Gastrocnemius medialis (tissue), 4 donors: Measurements from ENCODE around the gene HPCAL4. TPM values are rescaled to one million over a fixed set of nuclear protein-coding genes. Genes with fewer than 3 reads are reported as not detected.

Experiments used
- ATAC-seq, 2 donors: fragments of 150-250 bp; one replicate each; pipeline ENCODE4 v1.9.1; 2016
- DNase-seq, 2 donors: peaks; one replicate each; pipeline ENCODE4 v3.0.0-alpha.2; 2019
- H3K27ac ChIP-seq, 4 donors: fragments of 200-600 bp; sonication (generic); 1 replicate in 1 of 4; 2 replicates in 3 of 4; pipeline ENCODE4 v1.5.1; 2016 to 2018; ENCODE audit warnings: mild to moderate bottlenecking in 2 of 4, moderate library complexity in 1 of 4
- H3K27me3 ChIP-seq, 3 donors: fragments of 200-600 bp; sonication (generic) in 2 of 3; 1 replicate in 1 of 3; 2 replicates in 2 of 3; pipeline versions ENCODE4 v1.5.1 to v1.6.0; 2016 to 2019; ENCODE audit warnings: mild to moderate bottlenecking in 1 of 3, moderate library complexity in 1 of 3
- H3K36me3 ChIP-seq, 2 donors: fragments of 200-600 bp; sonication (generic) in 1 of 2; one replicate each; pipeline ENCODE4 v1.5.1; 2017 to 2018
- H3K4me1 ChIP-seq, 2 donors: fragments of 200-600 bp; sonication (generic) in 1 of 2; one replicate each; pipeline ENCODE4 v1.5.1; 2016 to 2017; ENCODE audit warnings: mild to moderate bottlenecking in 2 of 2
- H3K4me3 ChIP-seq, 4 donors: fragments of 200-600 bp; sonication (generic) in 3 of 4; 1 replicate in 1 of 4; 2 replicates in 3 of 4; pipeline ENCODE4 v1.5.1; 2016 to 2019; ENCODE audit warnings: mild to moderate bottlenecking in 2 of 4
- H3K9me3 ChIP-seq, 3 donors: fragments of 200-600 bp; sonication (generic) in 2 of 3; 1 replicate in 1 of 3; 2 replicates in 2 of 3; pipeline ENCODE4 v1.5.1; 2016 to 2019
- POLR2A ChIP-seq, 2 donors: fragments of 450-650 bp; IDR thresholded peaks; one replicate each; pipeline ENCODE4 v1.6.1; 2017; ENCODE audit warnings: antibody characterized with exemption in 2 of 2, mild to moderate bottlenecking in 2 of 2, moderate library complexity in 2 of 2
- in situ Hi-C, 4 donors: fragments of 200-750 bp; cut with MboI; loops; one replicate each; pipeline versions ENCODE4 v1.15.0 to v1.8.0; 2017; ENCODE audit warnings: low sequenced_read_pairs in 4 of 4
- intact Hi-C: fragments of 100-400 bp; cut with DNase I; formaldehyde crosslinking; loops from one replicate; pipeline ENCODE4 v1.15.1; 2023; ENCODE audit warnings: low total_unique reads
- total RNA-seq, 4 donors: library from RNA; depleted of rRNA; stranded (reverse); fragments of >200 nt; gene quantifications; one replicate each; pipeline versions ENCODE4 v1.1.0 to v1.2.3, GENCODE V29; 2016
- TF ChIP-seq, protein P1 (sequence below), 5 experiments: fragments of 450-650 bp in 3 of 5; fragments of 200-600 bp in 2 of 5; sonication (generic) in 2 of 5; IDR thresholded peaks in 4 of 5; conservative IDR thresholded peaks in 1 of 5; 1 replicate in 4 of 5; 2 replicates in 1 of 5; pipeline ENCODE4 v1.5.1; 2016 to 2019; ENCODE audit warnings: antibody characterized with exemption in 5 of 5, mild to moderate bottlenecking in 3 of 5, moderate library complexity in 3 of 5

Gene HPCAL4
- total RNA-seq, 4 donors from 2014 or later: 0.92 to 9.0 (median 3.2) TPM

DNA sequence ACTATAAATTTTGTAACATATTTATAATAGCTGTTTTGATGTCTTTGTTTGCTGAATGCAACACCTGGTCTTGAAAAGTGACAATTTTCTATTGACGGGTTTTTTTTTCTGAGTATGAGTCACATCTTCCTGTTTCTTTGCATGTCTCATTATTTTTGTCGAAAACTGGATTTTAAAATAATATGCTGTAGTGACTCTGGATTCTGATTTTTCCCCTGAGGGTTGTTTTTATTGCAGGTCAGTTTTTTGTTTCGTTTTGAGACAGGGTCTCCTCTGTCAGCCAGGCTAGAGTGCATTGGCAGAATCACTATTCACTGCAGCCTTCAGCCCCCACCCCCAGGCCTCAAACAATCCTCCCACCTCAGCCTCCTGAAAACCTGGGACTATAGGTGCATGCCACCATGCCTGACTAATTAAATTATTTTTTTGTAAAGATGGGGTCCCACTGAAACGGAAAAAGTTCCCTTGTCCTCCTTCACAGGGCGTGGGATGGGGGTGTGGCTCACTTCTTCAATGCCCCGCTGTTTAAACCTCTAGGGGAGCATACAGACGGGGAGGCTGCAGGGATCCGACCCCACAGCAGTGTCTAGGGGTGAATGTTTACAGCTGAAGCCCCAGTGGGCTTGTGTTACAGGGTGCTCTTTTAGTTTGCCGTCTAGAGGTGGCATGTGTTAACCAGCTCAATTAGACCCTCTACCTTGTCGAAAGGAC, 36.1 kb upstream of the HPCAL4 start:
- intact Hi-C loops: no loop called here
- Histone ChIP-seq H3K4me1 (no peaks in the 10 kb centered on the region), H3K9me3 (no peaks in the 10 kb centered on the region), H3K4me3 (no peak overlapping the region), H3K27me3 (peaks cover 15 to 23% (median 23%) of the 10 kb centered on the region in 3 donors), H3K27ac (no peak overlapping the region), H3K36me3 (no peaks in the 10 kb centered on the region)
- TF ChIP-seq POLR2A (IDR thresholded peaks at IDR 0.05): no peak
- TF ChIP-seq, protein P1, sequence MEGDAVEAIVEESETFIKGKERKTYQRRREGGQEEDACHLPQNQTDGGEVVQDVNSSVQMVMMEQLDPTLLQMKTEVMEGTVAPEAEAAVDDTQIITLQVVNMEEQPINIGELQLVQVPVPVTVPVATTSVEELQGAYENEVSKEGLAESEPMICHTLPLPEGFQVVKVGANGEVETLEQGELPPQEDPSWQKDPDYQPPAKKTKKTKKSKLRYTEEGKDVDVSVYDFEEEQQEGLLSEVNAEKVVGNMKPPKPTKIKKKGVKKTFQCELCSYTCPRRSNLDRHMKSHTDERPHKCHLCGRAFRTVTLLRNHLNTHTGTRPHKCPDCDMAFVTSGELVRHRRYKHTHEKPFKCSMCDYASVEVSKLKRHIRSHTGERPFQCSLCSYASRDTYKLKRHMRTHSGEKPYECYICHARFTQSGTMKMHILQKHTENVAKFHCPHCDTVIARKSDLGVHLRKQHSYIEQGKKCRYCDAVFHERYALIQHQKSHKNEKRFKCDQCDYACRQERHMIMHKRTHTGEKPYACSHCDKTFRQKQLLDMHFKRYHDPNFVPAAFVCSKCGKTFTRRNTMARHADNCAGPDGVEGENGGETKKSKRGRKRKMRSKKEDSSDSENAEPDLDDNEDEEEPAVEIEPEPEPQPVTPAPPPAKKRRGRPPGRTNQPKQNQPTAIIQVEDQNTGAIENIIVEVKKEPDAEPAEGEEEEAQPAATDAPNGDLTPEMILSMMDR (IDR thresholded peaks at IDR 0.05 in 4 of 5, conservative IDR thresholded peaks at IDR 0.05 in 1 of 5): no peak
- in situ Hi-C loops: no loop called here
- ATAC-seq: no peak
- no peak for DNase-seq

DNA sequence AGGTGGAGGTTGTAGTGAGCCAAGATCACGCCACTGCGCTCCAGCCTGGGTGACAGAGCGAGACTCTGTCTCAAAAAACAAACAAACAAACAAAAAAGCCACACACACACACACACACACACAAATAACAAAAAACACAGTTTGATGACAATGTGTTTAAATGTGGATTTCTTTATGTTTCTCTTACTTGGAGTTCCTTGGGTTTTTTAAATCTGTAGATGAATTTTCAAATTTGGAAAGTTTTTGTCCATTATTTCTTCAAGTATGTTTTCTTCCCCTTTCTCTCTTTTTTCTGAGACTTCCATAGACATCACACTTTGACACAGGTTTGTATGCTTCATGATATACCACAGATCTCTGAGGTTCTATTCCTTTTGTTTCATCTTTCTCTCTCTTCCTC, 35.4 kb upstream of the HPCAL4 start:
- in situ Hi-C loops: no loop called here
- ATAC-seq (no peak), DNase-seq (no peak)
- no peaks in the 10 kb centered on the region for H3K9me3 ChIP-seq
- TF ChIP-seq, protein P1 (IDR thresholded peaks at IDR 0.05 in 4 of 5, conservative IDR thresholded peaks at IDR 0.05 in 1 of 5): no peak
- TF ChIP-seq POLR2A (IDR thresholded peaks at IDR 0.05): no peak
- intact Hi-C loops: no loop called here
- H3K27ac ChIP-seq: no peak overlapping the region
- H3K27me3 ChIP-seq: peaks cover 15 to 23% (median 23%) of the 10 kb centered on the region in 3 donors
- no peaks in the 10 kb centered on the region for H3K36me3 ChIP-seq
- no peak overlapping the region for H3K4me3 ChIP-seq
- H3K4me1 ChIP-seq: no peaks in the 10 kb centered on the region

DNA sequence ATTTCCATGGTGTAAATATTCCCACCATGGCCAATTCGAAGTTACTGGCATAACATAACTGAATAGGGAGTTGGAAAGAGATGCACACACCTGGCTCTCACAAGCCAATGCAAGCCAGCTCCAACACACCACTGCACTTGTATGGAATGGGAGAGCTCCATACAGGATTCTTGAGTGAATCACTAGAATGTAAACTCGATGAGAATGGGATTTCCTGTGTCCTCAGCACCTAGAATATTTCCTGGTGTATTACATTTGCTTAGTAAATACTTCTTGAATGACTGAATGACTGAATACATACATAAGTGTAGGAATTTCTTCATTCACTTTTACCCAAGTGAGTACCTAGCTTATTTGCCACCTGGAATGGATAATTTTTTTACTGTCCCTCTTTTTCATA, 31.3 kb upstream of the HPCAL4 start:
- no peaks in the 10 kb centered on the region for H3K36me3 ChIP-seq
- no peaks in the 10 kb centered on the region for H3K9me3 ChIP-seq
- DNase-seq: no peak
- intact Hi-C loops: no loop called here
- H3K4me1 ChIP-seq: no peaks in the 10 kb centered on the region
- peaks cover 0 to 9% (median 2%) of the 10 kb centered on the region in 3 donors for H3K27me3 ChIP-seq
- in situ Hi-C loops: loop anchor here in 1 of 4 donors (5.0 kb wide), 1 partner anchor 70 kb away; no protein-coding TSS in a partner anchor
- H3K27ac ChIP-seq: no peak overlapping the region
- no peak overlapping the region for H3K4me3 ChIP-seq
- TF ChIP-seq, protein P1 (IDR thresholded peaks at IDR 0.05 in 4 of 5, conservative IDR thresholded peaks at IDR 0.05 in 1 of 5): no peak
- TF ChIP-seq POLR2A (IDR thresholded peaks at IDR 0.05): no peak
- no peak for ATAC-seq

DNA sequence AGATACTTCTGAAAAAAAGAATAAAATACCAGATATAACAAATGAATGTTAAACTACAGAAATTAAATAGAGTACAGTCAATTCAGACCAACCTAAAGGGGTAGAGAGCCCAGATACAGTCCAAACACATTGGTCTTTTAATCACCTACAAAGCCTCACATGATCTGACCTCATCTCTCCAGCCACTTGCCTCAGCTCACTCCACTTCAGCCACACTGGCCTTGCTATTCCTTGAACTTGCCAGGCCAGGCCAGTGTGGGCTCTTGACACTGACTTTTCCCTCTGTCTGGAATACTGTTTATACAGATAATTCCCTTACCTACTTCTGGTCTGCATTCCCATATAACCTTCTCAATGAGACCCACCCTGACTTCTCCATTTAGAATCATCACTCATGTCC, 30.4 kb upstream of the HPCAL4 start:
- in situ Hi-C loops: loop anchor here in 1 of 4 donors (5.0 kb wide), 1 partner anchor 69 kb away; no protein-coding TSS in a partner anchor
- H3K4me3 ChIP-seq: no peak overlapping the region
- intact Hi-C loops: no loop called here
- DNase-seq (no peak), ATAC-seq (no peak)
- H3K27ac ChIP-seq: no peak overlapping the region
- TF ChIP-seq, protein P1 (IDR thresholded peaks at IDR 0.05 in 4 of 5, conservative IDR thresholded peaks at IDR 0.05 in 1 of 5): no peak
- TF ChIP-seq POLR2A (IDR thresholded peaks at IDR 0.05): no peak
- H3K27me3 ChIP-seq: peaks cover 0 to 5% (median 0%) of the 10 kb centered on the region in 3 donors
- no peaks in the 10 kb centered on the region for H3K4me1 ChIP-seq
- no peaks in the 10 kb centered on the region for H3K9me3 ChIP-seq
- H3K36me3 ChIP-seq: no peaks in the 10 kb centered on the region
